ENCODE data around the gene SLC18A2. TPM values are rescaled to one million over a fixed set of nuclear protein-coding genes. Genes with fewer than 3 reads are reported as not detected.

Gene SLC18A2
- total RNA-seq, 4 donors from 2014 or later, result 0.18 to 0.95 (median 0.75) TPM

DNA sequence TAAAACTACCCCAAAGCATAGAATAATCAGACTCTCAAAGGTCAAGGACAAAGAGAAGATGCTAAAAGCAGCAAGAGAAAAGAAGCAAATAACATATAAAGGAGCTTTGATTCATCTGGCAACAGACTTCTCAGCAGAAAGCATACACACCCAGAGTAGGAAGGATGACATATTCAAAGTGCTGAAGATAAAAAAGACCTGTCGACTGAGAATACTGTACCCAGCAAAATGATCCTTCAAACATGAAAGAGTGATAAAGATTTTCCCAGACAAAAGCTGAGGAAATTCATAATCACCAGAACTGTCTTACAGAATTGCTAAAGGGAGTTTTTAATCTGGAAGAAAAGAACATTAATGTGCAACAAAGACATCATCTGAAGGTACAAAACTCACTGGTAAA, 28.7 kb upstream of the SLC18A2 start:
- TF ChIP-seq, protein P1, sequence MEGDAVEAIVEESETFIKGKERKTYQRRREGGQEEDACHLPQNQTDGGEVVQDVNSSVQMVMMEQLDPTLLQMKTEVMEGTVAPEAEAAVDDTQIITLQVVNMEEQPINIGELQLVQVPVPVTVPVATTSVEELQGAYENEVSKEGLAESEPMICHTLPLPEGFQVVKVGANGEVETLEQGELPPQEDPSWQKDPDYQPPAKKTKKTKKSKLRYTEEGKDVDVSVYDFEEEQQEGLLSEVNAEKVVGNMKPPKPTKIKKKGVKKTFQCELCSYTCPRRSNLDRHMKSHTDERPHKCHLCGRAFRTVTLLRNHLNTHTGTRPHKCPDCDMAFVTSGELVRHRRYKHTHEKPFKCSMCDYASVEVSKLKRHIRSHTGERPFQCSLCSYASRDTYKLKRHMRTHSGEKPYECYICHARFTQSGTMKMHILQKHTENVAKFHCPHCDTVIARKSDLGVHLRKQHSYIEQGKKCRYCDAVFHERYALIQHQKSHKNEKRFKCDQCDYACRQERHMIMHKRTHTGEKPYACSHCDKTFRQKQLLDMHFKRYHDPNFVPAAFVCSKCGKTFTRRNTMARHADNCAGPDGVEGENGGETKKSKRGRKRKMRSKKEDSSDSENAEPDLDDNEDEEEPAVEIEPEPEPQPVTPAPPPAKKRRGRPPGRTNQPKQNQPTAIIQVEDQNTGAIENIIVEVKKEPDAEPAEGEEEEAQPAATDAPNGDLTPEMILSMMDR (IDR thresholded peaks at IDR 0.05), result no peak
- no peak for TF ChIP-seq POLR2A (IDR thresholded peaks at IDR 0.05)
- peaks cover 0 to 6% (median 2%) of the 10 kb centered on the region in 4 donors for H3K9me3 ChIP-seq
- H3K4me1 ChIP-seq, result peaks cover 0 to 9% (median 4%) of the 10 kb centered on the region in 4 donors
- H3K36me3 ChIP-seq, result no peaks in the 10 kb centered on the region
- no peak overlapping the region for H3K4me3 ChIP-seq
- peaks cover 0 to 5% of the 10 kb centered on the region in 2 donors for H3K27me3 ChIP-seq
- H3K27ac ChIP-seq, result no peak overlapping the region
- no peak for DNase-seq

DNA sequence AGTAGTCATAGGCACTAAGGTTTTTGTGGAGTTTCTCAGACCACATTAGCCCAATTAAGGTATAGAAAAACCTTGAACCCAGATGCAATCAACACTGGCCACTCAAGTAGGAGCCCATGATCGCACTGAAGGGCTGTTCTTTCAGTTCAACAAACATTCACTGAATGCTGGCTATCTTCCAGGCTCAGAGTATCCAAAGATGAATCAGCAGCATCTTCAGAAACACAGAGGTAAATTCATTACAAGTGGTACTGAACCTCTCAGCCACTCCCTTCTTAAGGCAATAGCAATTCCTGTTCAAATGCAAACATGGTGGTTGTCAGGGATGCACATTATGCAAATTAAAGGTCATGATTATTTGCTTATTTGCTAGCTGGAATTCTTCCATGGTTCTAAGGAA, 26.5 kb upstream of the SLC18A2 start:
- Histone ChIP-seq H3K36me3 (no peaks in the 10 kb centered on the region), H3K4me1 (peaks cover 0 to 12% (median 4%) of the 10 kb centered on the region in 4 donors), H3K27me3 (peaks cover 0 to 5% of the 10 kb centered on the region in 2 donors), H3K4me3 (no peak overlapping the region), H3K9me3 (peaks cover 0 to 6% (median 2%) of the 10 kb centered on the region in 4 donors), H3K27ac (no peak overlapping the region)
- DNase-seq, result no peak
- TF ChIP-seq, protein P1 (IDR thresholded peaks at IDR 0.05), result no peak
- TF ChIP-seq POLR2A (IDR thresholded peaks at IDR 0.05), result no peak

DNA sequence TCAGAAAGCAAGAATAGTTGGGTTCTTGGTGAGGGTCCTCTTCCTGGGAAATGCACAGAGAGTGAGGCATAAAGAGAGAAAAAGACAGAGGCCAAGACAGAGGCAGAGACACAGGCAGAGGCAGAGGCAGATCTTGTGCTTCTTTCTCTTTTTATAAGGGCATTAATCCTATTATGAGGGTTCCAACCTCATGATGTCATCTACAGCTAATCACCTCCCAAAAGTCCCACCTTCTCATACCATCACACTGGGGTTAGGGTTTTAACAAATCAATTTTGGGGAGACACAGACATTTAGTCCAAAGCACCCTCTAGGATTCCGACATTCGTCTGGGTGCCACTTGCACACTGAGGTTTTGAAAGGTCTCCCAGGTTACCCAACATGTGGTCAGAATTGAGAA, 25.8 kb upstream of the SLC18A2 start:
- no peak for DNase-seq
- Histone ChIP-seq H3K27ac (no peak overlapping the region), H3K9me3 (peaks cover 0 to 6% (median 2%) of the 10 kb centered on the region in 4 donors), H3K4me1 (peaks cover 0 to 12% (median 4%) of the 10 kb centered on the region in 4 donors), H3K4me3 (no peak overlapping the region), H3K27me3 (peaks cover 0 to 5% of the 10 kb centered on the region in 2 donors), H3K36me3 (no peaks in the 10 kb centered on the region)
- no peak for TF ChIP-seq POLR2A (IDR thresholded peaks at IDR 0.05)
- TF ChIP-seq, protein P1 (IDR thresholded peaks at IDR 0.05), result no peak

DNA sequence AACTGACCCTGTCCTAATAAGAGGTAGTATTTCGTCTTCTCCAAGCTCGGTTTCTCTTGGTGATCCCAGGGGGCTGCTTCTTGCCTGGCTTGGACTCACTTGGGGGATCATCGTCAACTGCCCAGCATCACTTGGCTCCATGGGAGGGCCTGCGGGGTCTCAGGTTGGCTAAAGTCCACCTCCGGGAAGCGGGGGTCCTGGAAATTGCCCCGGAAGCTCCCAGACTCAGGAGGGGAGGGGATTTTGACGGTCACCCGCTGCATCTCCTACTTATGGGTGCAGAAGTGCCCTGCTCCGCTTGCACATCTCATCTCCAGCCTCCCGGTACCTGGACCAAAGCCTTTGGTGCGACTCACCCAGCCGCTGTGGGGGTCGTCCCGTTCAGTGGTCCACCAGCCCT, 24.9 kb upstream of the SLC18A2 start:
- H3K9me3 ChIP-seq, result peaks cover 0 to 6% (median 2%) of the 10 kb centered on the region in 4 donors
- DNase-seq, result no peak
- H3K4me3 ChIP-seq, result no peak overlapping the region
- peaks cover 0 to 12% (median 4%) of the 10 kb centered on the region in 4 donors for H3K4me1 ChIP-seq
- no peak overlapping the region for H3K27ac ChIP-seq
- H3K36me3 ChIP-seq, result no peaks in the 10 kb centered on the region
- peaks cover 0 to 5% of the 10 kb centered on the region in 2 donors for H3K27me3 ChIP-seq
- no peak for TF ChIP-seq POLR2A (IDR thresholded peaks at IDR 0.05)
- TF ChIP-seq, protein P1 (IDR thresholded peaks at IDR 0.05), result no peak

DNA sequence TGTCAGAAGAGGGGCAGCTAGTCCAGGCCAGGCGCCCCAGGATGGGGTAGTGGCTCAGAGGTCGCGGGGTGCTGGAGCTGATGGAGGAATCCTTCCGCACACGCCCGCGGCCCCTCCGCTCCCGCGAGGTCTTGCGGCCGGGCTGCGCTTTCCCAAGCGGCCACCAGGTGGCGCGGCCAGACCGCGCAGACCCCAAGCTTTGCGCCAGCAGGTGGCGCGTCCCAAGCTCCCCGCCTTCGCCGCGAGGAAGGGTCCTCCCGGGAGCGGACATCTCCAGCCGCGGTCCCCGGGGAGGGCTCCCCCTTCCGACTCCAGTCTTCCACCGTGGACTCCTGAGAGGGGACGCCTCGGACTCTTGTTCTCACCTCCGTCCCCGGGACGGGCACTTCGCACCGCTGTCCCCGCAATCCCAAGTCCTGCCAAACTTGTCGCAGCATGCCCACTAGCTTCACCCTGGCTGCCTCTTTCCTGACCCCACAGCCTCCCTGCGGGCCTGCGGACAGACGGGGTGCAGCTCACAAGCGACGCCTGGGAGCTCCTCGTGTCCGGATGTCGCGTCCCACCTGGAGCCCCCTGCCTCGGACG, 24.2 kb upstream of the SLC18A2 start:
- H3K27me3 ChIP-seq, result peaks cover 0 to 5% of the 10 kb centered on the region in 2 donors
- H3K27ac ChIP-seq, result no peak overlapping the region
- peak; percentile 40 to 81 (median 79) for DNase-seq
- H3K9me3 ChIP-seq, result peaks cover 0 to 6% (median 2%) of the 10 kb centered on the region in 4 donors
- TF ChIP-seq POLR2A (IDR thresholded peaks at IDR 0.05), result no peak
- TF ChIP-seq, protein P1 (IDR thresholded peaks at IDR 0.05), result peak; percentile 93 to 100 (median 99)
- peak overlapping the region; percentile 6 to 63 (median 46) for H3K4me3 ChIP-seq
- no peaks in the 10 kb centered on the region for H3K36me3 ChIP-seq
- peaks cover 0 to 12% (median 4%) of the 10 kb centered on the region in 4 donors for H3K4me1 ChIP-seq

All from Peyer's patch (tissue), 4 donors.